Mesendoderm (in vitro differentiated cells): Measurements from ENCODE around the gene RAG1.
"Not testable (repeated sequence)": the region's sequence is repeated elsewhere in the genome, so short reads cannot be mapped to it uniquely, and the experiment has no call there.

Source experiments
- DNase-seq: peaks from one replicate; pipeline ENCODE4 v3.0.0; 2013
- H2AK5ac ChIP-seq: 2 replicates; pipeline ENCODE4 v1.6.1; 2013; ENCODE audit warnings: low read length, inconsistent platforms
- H2BK120ac ChIP-seq: 2 replicates; pipeline ENCODE4 v1.6.1; 2013; ENCODE audit warnings: low read depth, mild to moderate bottlenecking, low read length, moderate library complexity, mixed read lengths
- H2BK15ac ChIP-seq: replicated peaks from 2 replicates; pipeline ENCODE4 v1.6.1; 2013; ENCODE audit warnings: low read depth, mild to moderate bottlenecking, moderate library complexity
- H2BK5ac ChIP-seq: 2 replicates; pipeline ENCODE4 v1.6.1; 2013; ENCODE audit warnings: low read length, inconsistent platforms
- H3K18ac ChIP-seq: 2 replicates; pipeline ENCODE4 v1.6.1; 2013; ENCODE audit warnings: mild to moderate bottlenecking, low read length, mixed read lengths
- H3K23ac ChIP-seq: one replicate; pipeline ENCODE4 v1.6.1; 2013; ENCODE audit warnings: low read length
- H3K27ac ChIP-seq: 2 replicates; pipeline ENCODE4 v1.5.1; 2013; ENCODE audit warnings: low read depth, mild to moderate bottlenecking, inconsistent platforms, low read length, moderate library complexity
- H3K27me3 ChIP-seq: 2 replicates; pipeline ENCODE4 v1.6.1; 2013; ENCODE audit warnings: low read length, control low read depth, mild to moderate bottlenecking, inconsistent platforms; ENCODE audit not compliant: insufficient read depth, poor library complexity
- H3K36me3 ChIP-seq: 2 replicates; pipeline ENCODE4 v1.6.1; 2013; ENCODE audit warnings: low read length, inconsistent platforms; ENCODE audit not compliant: control insufficient read depth, insufficient read depth
- H3K4ac ChIP-seq: one replicate; pipeline ENCODE4 v1.6.1; 2013; ENCODE audit warnings: low read depth, mild to moderate bottlenecking, low read length, moderate library complexity
- H3K4me1 ChIP-seq: 2 replicates; pipeline ENCODE4 v1.6.1; 2013; ENCODE audit warnings: low read depth, low read length, inconsistent platforms; ENCODE audit not compliant: control insufficient read depth
- H3K4me2 ChIP-seq: 2 replicates; pipeline ENCODE4 v1.6.1; 2013; ENCODE audit warnings: low read length
- H3K4me3 ChIP-seq: 2 replicates; pipeline ENCODE4 v1.5.1; 2013; ENCODE audit warnings: mild to moderate bottlenecking, low read length
- H3K56ac ChIP-seq: one replicate; pipeline ENCODE4 v1.6.1; 2013; ENCODE audit warnings: low read length
- H3K79me1 ChIP-seq: 2 replicates; pipeline ENCODE4 v1.6.1; 2013; ENCODE audit warnings: low read length, inconsistent platforms
- H3K79me2 ChIP-seq: 2 replicates; pipeline ENCODE4 v1.6.1; 2013; ENCODE audit warnings: mild to moderate bottlenecking, low read length; ENCODE audit not compliant: control insufficient read depth, insufficient read depth
- H3K9ac ChIP-seq: 2 replicates; pipeline ENCODE4 v1.6.1; 2013; ENCODE audit warnings: low read length, inconsistent platforms
- H4K5ac ChIP-seq: one replicate; pipeline ENCODE4 v1.6.1; 2013; ENCODE audit warnings: low read length
- H4K8ac ChIP-seq: one replicate; pipeline ENCODE4 v1.6.1; 2013; ENCODE audit warnings: low read depth, mild to moderate bottlenecking, control low read depth, low read length, moderate library complexity
- WGBS: extraction: QIAGEN DNeasy Blood & Tissue Kit; methylation state at CpG from one replicate; pipeline ENCODE4 v1.1.7; 2013; ENCODE audit warnings: low lambda C conversion rate, missing lambda C conversion rate; ENCODE audit not compliant: insufficient coverage; ENCODE audit errors: extremely low coverage; 5-methylcytosine and 5-hydroxymethylcytosine counted together

RAG1 gene

GRCh38 chr11:36550385-36551115 lies 17.3 kb upstream of the RAG1 start:
- Histone ChIP-seq H4K5ac (no peak overlapping the region), H3K18ac (no peak overlapping the region), H3K27ac (no peak overlapping the region), H3K56ac (no peak overlapping the region), H2AK5ac (no peak overlapping the region), H3K4ac (no peak overlapping the region), H4K8ac (no peak overlapping the region), H3K4me3 (no peak overlapping the region), H3K4me2 (no peak overlapping the region), H3K4me1 (no peaks in the 10 kb centered on the region), H3K79me2 (no peaks in the 10 kb centered on the region), H3K23ac (no peak overlapping the region), H2BK5ac (no peak overlapping the region), H3K36me3 (no peaks in the 10 kb centered on the region), H3K79me1 (no peaks in the 10 kb centered on the region), H2BK120ac (no peak overlapping the region), H3K9ac (no peak overlapping the region), H2BK15ac (no peak overlapping the region), H3K27me3 (no peaks in the 10 kb centered on the region)
- DNase-seq: no peak
- no CpG with 5 or more reads among the region's 1 CpG for WGBS

- H3K56ac ChIP-seq, H3K36me3 ChIP-seq, H3K27ac ChIP-seq, H3K9ac ChIP-seq, H3K27me3 ChIP-seq, H3K4ac ChIP-seq, H3K4me3 ChIP-seq, H3K79me1 ChIP-seq, H2BK15ac ChIP-seq, H3K23ac ChIP-seq, H3K79me2 ChIP-seq, H2BK120ac ChIP-seq, H3K4me1 ChIP-seq, H4K8ac ChIP-seq, H2BK5ac ChIP-seq, H4K5ac ChIP-seq, H2AK5ac ChIP-seq, H3K4me2 ChIP-seq, H3K18ac ChIP-seq, DNase-seq: not testable (repeated sequence)
- WGBS: no CpG with 5 or more reads among the region's 17 CpGs
Measured at GRCh38 chr11:36557390-36557789, 10.4 kb upstream of the RAG1 start.

GRCh38 chr11:36557991-36558390 lies 9.8 kb upstream of the RAG1 start:
- no peak overlapping the region for H3K18ac ChIP-seq
- no peak overlapping the region for H3K56ac ChIP-seq
- no peak overlapping the region for H3K23ac ChIP-seq
- DNase-seq: no peak
- no peak overlapping the region for H2BK120ac ChIP-seq
- no peak overlapping the region for H4K5ac ChIP-seq
- H3K4me1 ChIP-seq: no peaks in the 10 kb centered on the region
- H3K27me3 ChIP-seq: no peaks in the 10 kb centered on the region
- no peak overlapping the region for H2BK5ac ChIP-seq
- H3K36me3 ChIP-seq: no peaks in the 10 kb centered on the region
- H3K9ac ChIP-seq: no peak overlapping the region
- H4K8ac ChIP-seq: no peak overlapping the region
- H3K4me3 ChIP-seq: no peak overlapping the region
- H3K79me2 ChIP-seq: no peaks in the 10 kb centered on the region
- H3K79me1 ChIP-seq: no peaks in the 10 kb centered on the region
- no peak overlapping the region for H2BK15ac ChIP-seq
- no peak overlapping the region for H3K27ac ChIP-seq
- H3K4me2 ChIP-seq: no peak overlapping the region
- H3K4ac ChIP-seq: no peak overlapping the region
- no peak overlapping the region for H2AK5ac ChIP-seq

- H3K79me1 ChIP-seq: no peaks in the 10 kb centered on the region
- no peak overlapping the region for H3K23ac ChIP-seq
- WGBS: no CpG with 5 or more reads among the region's 4 CpGs
- H3K4me1 ChIP-seq: no peaks in the 10 kb centered on the region
- no peak for DNase-seq
- no peak overlapping the region for H3K56ac ChIP-seq
- no peak overlapping the region for H3K9ac ChIP-seq
- no peak overlapping the region for H2BK15ac ChIP-seq
- H2AK5ac ChIP-seq: no peak overlapping the region
- H3K4me2 ChIP-seq: no peak overlapping the region
- no peak overlapping the region for H3K27ac ChIP-seq
- H2BK120ac ChIP-seq: no peak overlapping the region
- H2BK5ac ChIP-seq: no peak overlapping the region
- no peak overlapping the region for H3K4me3 ChIP-seq
- no peak overlapping the region for H3K4ac ChIP-seq
- no peaks in the 10 kb centered on the region for H3K79me2 ChIP-seq
- H3K36me3 ChIP-seq: no peaks in the 10 kb centered on the region
- no peaks in the 10 kb centered on the region for H3K27me3 ChIP-seq
- no peak overlapping the region for H3K18ac ChIP-seq
- H4K8ac ChIP-seq: no peak overlapping the region
- no peak overlapping the region for H4K5ac ChIP-seq
Measured at GRCh38 chr11:36558571-36559413, 9.0 kb upstream of the RAG1 start.

- no peak overlapping the region for H4K5ac ChIP-seq
- no peaks in the 10 kb centered on the region for H3K4me1 ChIP-seq
- H3K9ac ChIP-seq: no peak overlapping the region
- H3K23ac ChIP-seq: no peak overlapping the region
- H3K79me1 ChIP-seq: no peaks in the 10 kb centered on the region
- no peak overlapping the region for H3K27ac ChIP-seq
- no peak overlapping the region for H4K8ac ChIP-seq
- no peak overlapping the region for H2BK5ac ChIP-seq
- no peak overlapping the region for H2BK120ac ChIP-seq
- H3K4me3 ChIP-seq: no peak overlapping the region
- H3K4ac ChIP-seq: no peak overlapping the region
- H3K18ac ChIP-seq: no peak overlapping the region
- no CpG with 5 or more reads among the region's 15 CpGs for WGBS
- peak; percentile 71 for DNase-seq
- H3K27me3 ChIP-seq: no peaks in the 10 kb centered on the region
- no peak overlapping the region for H3K56ac ChIP-seq
- H3K4me2 ChIP-seq: no peak overlapping the region
- H2AK5ac ChIP-seq: no peak overlapping the region
- no peak overlapping the region for H2BK15ac ChIP-seq
- no peaks in the 10 kb centered on the region for H3K36me3 ChIP-seq
- H3K79me2 ChIP-seq: no peaks in the 10 kb centered on the region
Measured at GRCh38 chr11:36564376-36565030, 3.3 kb upstream of the RAG1 start.
